Ovary (tissue), 9 donors: ENCODE measurements around the gene UBE2J1. TPM values are rescaled to one million over a fixed set of nuclear protein-coding genes. Genes with fewer than 3 reads are reported as not detected.
A peak's percentile ranks its signal among the peaks of the same experiment; 100 is the strongest.

ENCODE experiments used
- DNase-seq, 5 donors: peaks; one replicate each; pipeline ENCODE4 v3.0.0-alpha.2; 2019 to 2020
- H3K27ac ChIP-seq, 2 donors: fragments of 200-600 bp; one replicate each; pipeline versions ENCODE4 v1.5.1 to v1.8.0; 2019 to 2022
- H3K27me3 ChIP-seq: fragments of 200-600 bp; one replicate; pipeline ENCODE4 v1.8.0; 2022
- H3K36me3 ChIP-seq: fragments of 200-600 bp; sonication (generic); one replicate; pipeline ENCODE4 v1.5.1; 2019
- H3K4me1 ChIP-seq: one replicate; pipeline ENCODE4 v1.8.1; 2013; ENCODE audit warnings: mild to moderate bottlenecking, moderate library complexity; ENCODE audit not compliant: insufficient read depth
- H3K4me3 ChIP-seq: fragments of 200-600 bp; sonication (generic); one replicate; pipeline ENCODE4 v1.5.1; 2017
- H3K9me3 ChIP-seq, 2 donors: fragments of 200-600 bp in 1 of 2; sonication (generic) in 1 of 2; one replicate each; pipeline versions ENCODE4 v1.5.1 to v1.8.1; 2013 to 2019; ENCODE audit warnings: mild to moderate bottlenecking in 1 of 2, moderate library complexity in 1 of 2
- EP300 ChIP-seq: sonication (generic); formaldehyde crosslinking; IDR thresholded peaks from one replicate; pipeline ENCODE4 v1.6.1; 2017; ENCODE audit warnings: antibody characterized with exemption
- POLR2A ChIP-seq: fragments of 450-650 bp; IDR thresholded peaks from one replicate; pipeline ENCODE4 v1.6.1; 2017; ENCODE audit warnings: antibody characterized with exemption, mild to moderate bottlenecking, moderate library complexity
- WGBS, 3 donors: extraction: QIAGEN DNeasy Blood & Tissue Kit in 1 of 3; methylation state at CpG; one replicate each; pipeline versions ENCODE4 v1.1.5 to v1.1.7; 2013 to 2017; 5-methylcytosine and 5-hydroxymethylcytosine counted together
- intact Hi-C, 4 donors: fragments of 100-400 bp; cut with DNase I; formaldehyde crosslinking; loops; one replicate each; pipeline versions ENCODE4 v1.11.0 to v1.15.1; 2022 to 2023
- polyA plus RNA-seq, 2 donors: library from polyadenylated mRNA; stranded (reverse); fragments of 200-250 nt in 1 of 2; fragments of 350-450 nt in 1 of 2; fragmentation: Illumina TruSeq in 1 of 2; extraction: RNeasy Lipid Tissue Mini Kit (QIAGEN cat#74804) in 1 of 2; gene quantifications; one replicate each; pipeline ENCODE4 v1.2.3, GENCODE V29; 2013 to 2014
- total RNA-seq, 7 donors: library from RNA; depleted of rRNA in 2 of 7; stranded (reverse); fragments of >200 nt in 2 of 7; fragmentation: NEBNext Ultra II Directional in 3 of 7; extraction: Animal tissue kit (Norgen Biotek cat#: 25700) in 3 of 7; gene quantifications; one replicate each; pipeline versions ENCODE4 v1.1.0 to v1.2.4, GENCODE V29; 2016 to 2023
- TF ChIP-seq, protein P1 (sequence below), 3 donors: fragments of 450-650 bp in 2 of 3; fragments of 200-600 bp in 1 of 3; IDR thresholded peaks; one replicate each; pipeline versions ENCODE4 v1.5.1 to v1.8.0; 2016 to 2022; ENCODE audit warnings: antibody characterized with exemption in 3 of 3, mild to moderate bottlenecking in 1 of 3
- donor health status: DM: no; HTN: no; CAD: no; lungs with moderate emphysema.
- donor health status: DM: no; HTN: no; CAD: no.
- donor health status: Bipolar disorder and iron deficiency.
- donor health status: DM: yes; HTN: yes; CAD: no.
- donor health status: DM: no; HTN: no; CAD: no.
- donor health status: DM: yes; HTN: yes; CAD: no.

The UBE2J1 gene
- total and polyA plus RNA-seq, 9 donors = 21.6 to 48.6 (median 35.8) TPM

DNA sequence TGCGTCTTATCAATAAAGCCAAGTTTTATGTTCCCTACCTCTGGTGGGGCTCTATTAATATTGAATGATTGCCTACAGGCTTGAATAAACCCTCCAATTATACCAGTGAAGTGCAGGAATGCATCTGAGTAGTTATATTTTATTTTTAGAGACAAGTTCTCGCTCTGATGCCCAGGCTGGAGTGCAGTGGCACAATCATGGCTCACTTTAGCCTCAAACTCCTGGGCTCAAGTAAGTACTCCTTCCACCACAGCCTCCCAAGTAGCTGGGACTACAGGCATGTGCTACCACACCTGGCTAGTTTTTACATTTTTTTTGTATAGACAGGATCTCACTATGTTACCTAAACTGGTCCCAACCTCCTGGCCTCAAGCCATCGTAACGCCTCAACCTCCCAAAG, 26.1 kb upstream of the UBE2J1 start:
- intact Hi-C loops = loop anchor here in 1 of 4 donors (10.0 kb wide), 1 partner anchor 1544 kb away; no protein-coding TSS in a partner anchor
- WGBS, 3 donors = 81 to 83% (median 83%) methylated on average over 4 of the region's 4 CpGs
- no peak overlapping the region for H3K4me3 ChIP-seq
- no peaks in the 10 kb centered on the region for H3K4me1 ChIP-seq
- DNase-seq = no peak
- no peaks in the 10 kb centered on the region for H3K36me3 ChIP-seq
- TF ChIP-seq EP300 (no peak), POLR2A (no peak)
- TF ChIP-seq, protein P1, sequence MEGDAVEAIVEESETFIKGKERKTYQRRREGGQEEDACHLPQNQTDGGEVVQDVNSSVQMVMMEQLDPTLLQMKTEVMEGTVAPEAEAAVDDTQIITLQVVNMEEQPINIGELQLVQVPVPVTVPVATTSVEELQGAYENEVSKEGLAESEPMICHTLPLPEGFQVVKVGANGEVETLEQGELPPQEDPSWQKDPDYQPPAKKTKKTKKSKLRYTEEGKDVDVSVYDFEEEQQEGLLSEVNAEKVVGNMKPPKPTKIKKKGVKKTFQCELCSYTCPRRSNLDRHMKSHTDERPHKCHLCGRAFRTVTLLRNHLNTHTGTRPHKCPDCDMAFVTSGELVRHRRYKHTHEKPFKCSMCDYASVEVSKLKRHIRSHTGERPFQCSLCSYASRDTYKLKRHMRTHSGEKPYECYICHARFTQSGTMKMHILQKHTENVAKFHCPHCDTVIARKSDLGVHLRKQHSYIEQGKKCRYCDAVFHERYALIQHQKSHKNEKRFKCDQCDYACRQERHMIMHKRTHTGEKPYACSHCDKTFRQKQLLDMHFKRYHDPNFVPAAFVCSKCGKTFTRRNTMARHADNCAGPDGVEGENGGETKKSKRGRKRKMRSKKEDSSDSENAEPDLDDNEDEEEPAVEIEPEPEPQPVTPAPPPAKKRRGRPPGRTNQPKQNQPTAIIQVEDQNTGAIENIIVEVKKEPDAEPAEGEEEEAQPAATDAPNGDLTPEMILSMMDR (IDR thresholded peaks at IDR 0.05) = no peak
- H3K27me3 ChIP-seq = no peaks in the 10 kb centered on the region
- no peaks in the 10 kb centered on the region for H3K9me3 ChIP-seq
- no peak overlapping the region for H3K27ac ChIP-seq

DNA sequence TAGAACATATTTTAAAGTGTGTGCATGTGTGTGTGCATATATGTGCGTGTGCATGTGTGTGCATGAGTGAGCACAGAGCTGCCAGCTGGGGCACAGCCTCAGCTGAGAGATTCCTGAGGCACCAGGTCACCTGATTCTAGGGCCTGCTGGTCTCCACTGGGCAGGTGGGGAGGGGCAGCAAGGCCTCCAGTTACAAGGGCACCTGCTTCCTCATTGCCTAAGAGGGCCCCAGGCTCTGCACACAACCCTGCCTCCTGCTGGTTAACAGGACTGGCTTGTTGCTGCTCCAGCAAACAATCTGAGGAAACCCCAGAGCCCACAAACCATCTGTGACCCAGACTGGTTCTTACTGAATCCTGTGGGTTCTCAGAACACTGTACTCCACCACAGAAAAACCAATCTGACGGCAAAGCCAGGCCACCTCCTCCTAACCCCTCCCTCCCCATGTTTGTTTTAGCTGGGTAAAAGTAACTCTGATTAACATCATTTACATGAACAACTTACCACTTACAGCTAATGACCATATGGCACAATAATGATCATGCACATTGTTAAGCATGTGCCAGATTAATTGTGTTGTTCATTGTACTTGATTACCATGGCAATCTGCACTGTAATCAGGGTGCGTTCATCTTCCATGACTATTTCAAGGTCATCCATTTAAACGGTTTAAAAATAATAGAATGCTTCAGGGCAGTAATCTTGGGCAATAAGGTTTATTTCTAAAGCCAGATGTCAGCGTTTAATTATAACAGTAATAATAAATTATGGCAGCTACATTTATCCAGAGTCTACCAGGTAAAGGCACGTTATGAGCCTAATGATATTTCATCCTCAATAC, 23.1 kb upstream of the UBE2J1 start:
- H3K4me1 ChIP-seq = no peaks in the 10 kb centered on the region
- intact Hi-C loops = loop anchor here in 1 of 4 donors (10.0 kb wide), 1 partner anchor 1541 kb away; no protein-coding TSS in a partner anchor
- no peak overlapping the region for H3K4me3 ChIP-seq
- H3K27me3 ChIP-seq = no peaks in the 10 kb centered on the region
- no peak overlapping the region for H3K27ac ChIP-seq
- TF ChIP-seq, protein P1 (IDR thresholded peaks at IDR 0.05) = no peak
- TF ChIP-seq EP300 = no peak
- 37 to 41% (median 41%) methylated on average over 6 of the region's 6 CpGs for WGBS, 3 donors
- DNase-seq = no peak
- no peaks in the 10 kb centered on the region for H3K9me3 ChIP-seq
- H3K36me3 ChIP-seq = no peaks in the 10 kb centered on the region

DNA sequence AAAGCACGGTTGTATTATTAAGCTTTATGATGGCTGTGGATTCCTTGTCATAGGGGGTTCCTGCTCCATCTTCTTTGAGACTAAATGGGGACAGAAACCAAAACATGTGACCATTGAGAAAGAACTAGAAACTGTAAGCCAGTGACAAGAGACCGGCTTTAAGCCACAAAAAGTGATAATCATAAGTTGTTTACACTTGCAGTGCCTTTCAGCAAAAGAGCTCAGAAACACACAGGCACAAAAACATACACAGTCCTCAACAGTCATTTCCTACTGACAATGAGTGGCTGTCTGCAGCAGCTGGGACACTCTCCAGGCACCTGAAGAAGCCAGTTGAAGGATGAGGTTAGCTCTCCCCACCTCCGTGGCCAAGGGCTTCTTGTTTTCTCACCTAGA, 20.0 kb upstream of the UBE2J1 start:
- Histone ChIP-seq H3K27me3 (no peaks in the 10 kb centered on the region), H3K36me3 (no peaks in the 10 kb centered on the region), H3K4me1 (peaks cover 1% of the 10 kb centered on the region), H3K27ac (no peak overlapping the region), H3K4me3 (no peak overlapping the region), H3K9me3 (no peaks in the 10 kb centered on the region)
- 60 to 73% (median 71%) methylated on average over 3 of the region's 3 CpGs for WGBS, 3 donors
- intact Hi-C loops = loop anchor here in 1 of 4 donors (10.0 kb wide), 1 partner anchor 1538 kb away; no protein-coding TSS in a partner anchor
- TF ChIP-seq EP300 = no peak
- TF ChIP-seq, protein P1 (IDR thresholded peaks at IDR 0.05) = no peak
- TF ChIP-seq POLR2A = no peak
- no peak for DNase-seq

DNA sequence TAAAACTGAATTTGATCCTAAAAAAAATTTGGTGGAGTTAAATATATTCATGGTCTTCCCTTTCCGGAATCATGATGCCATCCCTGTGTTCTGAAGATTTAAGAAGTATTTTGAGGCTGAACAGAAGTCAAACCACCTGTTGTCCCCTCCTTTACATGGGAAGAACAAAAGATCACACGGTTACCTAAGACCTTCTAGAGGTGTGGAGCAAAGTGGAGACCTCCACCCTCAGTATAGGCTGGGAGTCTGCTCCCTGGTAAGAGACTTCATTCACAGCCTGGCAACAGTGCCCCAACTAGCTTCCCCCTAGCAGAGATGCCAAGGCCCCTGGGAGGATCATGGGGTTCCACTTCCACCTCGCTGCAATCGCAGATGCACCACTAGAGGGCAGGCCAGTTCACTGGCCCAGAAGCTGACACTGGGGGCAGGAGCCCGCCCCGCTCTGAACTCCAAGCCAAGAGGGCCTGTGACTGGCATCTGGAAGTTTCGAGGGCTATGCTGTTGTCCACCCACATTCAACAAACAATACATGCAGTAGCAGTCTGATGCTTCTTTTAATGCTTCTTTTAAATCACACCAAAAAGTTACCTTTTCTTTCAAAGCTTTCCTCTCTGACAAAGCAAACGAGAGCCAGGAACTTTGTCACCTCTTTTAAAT, 19.5 kb upstream of the UBE2J1 start:
- Histone ChIP-seq H3K27me3 (no peaks in the 10 kb centered on the region), H3K27ac (no peak overlapping the region), H3K4me3 (no peak overlapping the region), H3K36me3 (no peaks in the 10 kb centered on the region), H3K9me3 (no peaks in the 10 kb centered on the region), H3K4me1 (peaks cover 1% of the 10 kb centered on the region)
- intact Hi-C loops = loop anchor here in 1 of 4 donors (10.0 kb wide), 1 partner anchor 1537 kb away; no protein-coding TSS in a partner anchor
- TF ChIP-seq, protein P1 (IDR thresholded peaks at IDR 0.05) = peak; percentile 25 to 54 (median 44)
- TF ChIP-seq EP300 = no peak
- 41 to 47% (median 46%) methylated on average over 8 of the region's 8 CpGs for WGBS, 3 donors
- DNase-seq = peak; percentile 42 to 69 (median 54)
